ENCODE results near the gene HNRNPA2B1.

HNRNPA2B1 gene

GRCh38 chr7:26200444-26201246, at the start of gene HNRNPA2B1:
Gene HNRNPA2B1 (minus strand): TSS chr7:26200746. CDS start chr7:26200577, 169 bp downstream.
- DNase-seq = peak; percentile 99

DNA sequence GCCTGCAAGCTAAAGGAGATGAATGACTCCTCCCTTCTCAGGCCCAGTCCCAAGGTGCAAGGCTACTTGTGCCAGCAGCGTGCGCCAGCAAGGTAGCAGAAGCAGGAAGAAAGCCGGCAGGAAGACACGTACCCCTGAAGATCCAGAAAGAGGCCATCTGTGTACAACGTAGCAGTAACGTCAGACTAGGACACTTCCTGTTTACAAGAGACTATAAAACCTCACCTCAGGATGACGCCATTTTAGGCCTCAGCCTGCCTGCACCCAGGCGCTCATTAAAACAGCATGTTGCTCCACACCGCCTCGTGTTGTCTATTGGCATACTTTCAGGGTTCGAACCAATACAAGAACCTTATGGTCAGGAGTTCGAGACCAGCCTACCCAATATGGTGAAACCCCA, 49.7 kb upstream of the HNRNPA2B1 start:
- no peak for DNase-seq

GRCh38 chr7:26245150-26245549, 44.6 kb upstream of the HNRNPA2B1 start:
- DNase-seq = no peak

GRCh38 chr7:26238032-26238431, 37.5 kb upstream of the HNRNPA2B1 start:
- no peak for DNase-seq

- DNase-seq = no peak
These were observed 36.7 kb upstream of the HNRNPA2B1 start for GRCh38 chr7:26237035-26237807.

DNA sequence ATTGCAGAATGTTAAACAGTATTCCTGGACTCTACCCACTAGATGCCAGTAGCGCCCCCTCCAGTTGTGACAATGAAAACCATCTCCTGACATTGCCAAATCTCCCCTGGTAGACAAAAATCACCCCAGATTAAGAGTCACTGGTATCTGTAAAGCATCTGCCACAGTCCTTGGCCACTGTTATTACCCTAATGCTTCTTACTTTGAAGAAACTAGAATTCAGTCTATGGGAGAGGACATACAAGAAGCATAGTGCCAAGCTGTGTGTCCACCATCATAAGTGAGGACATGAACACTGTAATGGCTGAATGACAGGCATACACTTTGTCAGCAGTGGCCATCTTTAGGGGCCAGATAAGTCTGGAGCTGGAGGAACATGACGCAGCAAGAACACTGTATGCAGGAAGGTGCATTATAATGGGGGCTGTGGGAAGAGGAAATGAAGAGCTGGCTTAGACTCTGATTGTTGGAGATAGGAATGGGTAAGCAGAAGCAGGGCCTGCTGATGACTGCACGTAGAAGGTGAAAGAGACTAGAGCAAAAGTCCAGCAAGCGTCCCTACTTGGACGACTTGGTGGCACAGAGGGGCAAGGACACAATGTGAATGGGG, 33.5 kb upstream of the HNRNPA2B1 start:
- DNase-seq = no peak

GRCh38 chr7:26227987-26228386, 27.4 kb upstream of the HNRNPA2B1 start:
- DNase-seq = no peak

DNA sequence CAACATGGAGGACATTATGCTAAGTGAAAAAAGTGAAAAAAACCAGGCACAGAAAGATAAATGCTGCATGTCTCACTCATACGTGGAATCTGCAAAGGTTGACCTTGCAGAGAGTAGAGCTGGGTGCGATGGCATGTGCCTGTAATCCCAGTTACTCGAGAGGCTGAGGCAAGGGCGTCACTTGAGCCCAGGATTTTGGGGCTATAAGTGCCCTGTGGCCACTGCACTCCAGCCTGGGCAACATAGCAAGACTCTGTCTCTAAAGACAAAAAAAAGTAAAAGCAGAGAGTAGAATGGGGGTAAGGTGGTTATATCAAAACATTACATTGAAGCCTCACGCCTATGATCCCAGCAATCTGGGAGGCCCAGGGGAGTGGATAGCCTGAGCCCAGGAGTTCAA, 23.8 kb upstream of the HNRNPA2B1 start:
- DNase-seq = no peak

DNA sequence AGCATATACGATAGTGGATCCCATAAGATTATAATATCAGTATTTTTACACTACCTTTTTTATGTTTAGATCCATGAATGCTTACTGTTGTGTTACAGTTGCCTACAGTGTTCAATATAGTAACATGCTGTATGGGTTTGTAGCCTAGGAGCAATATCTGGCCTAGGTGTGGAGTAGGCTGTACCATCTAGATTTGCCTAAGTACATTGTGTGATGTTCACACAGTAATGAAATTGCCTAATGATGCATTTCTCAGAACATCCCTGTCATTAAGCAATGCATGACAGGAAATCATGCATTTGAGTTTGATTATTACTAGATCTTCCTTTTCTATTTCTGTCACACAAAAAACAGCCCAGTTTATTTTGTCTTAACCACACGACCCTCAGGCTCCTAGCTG, 15.5 kb upstream of the HNRNPA2B1 start:
- no peak for DNase-seq

- no peak for DNase-seq
These were observed 13.4 kb upstream of the HNRNPA2B1 start for GRCh38 chr7:26213807-26214515.

GRCh38 chr7:26212921-26213718, 12.6 kb upstream of the HNRNPA2B1 start:
- DNase-seq = no peak

DNA sequence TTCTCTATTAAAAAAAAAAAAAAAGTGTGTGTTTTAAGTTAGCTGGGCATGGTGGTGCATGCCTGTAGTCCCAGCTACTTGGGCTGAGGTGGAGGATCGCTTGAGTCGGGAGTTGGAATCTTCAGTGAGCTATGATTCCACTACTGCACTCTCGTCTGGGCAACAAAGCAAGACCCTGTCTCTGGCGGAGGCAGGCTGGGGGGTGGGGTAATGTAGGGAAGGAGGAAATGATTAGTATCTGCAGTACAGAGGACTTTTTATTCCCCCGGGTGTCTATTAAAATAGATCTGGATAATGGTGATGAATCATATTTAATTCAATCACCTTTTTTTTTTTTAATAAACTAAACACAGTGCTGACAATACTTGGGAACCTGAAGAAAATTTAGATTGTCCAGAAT, 7.5 kb upstream of the HNRNPA2B1 start:
- DNase-seq = no peak

DNA sequence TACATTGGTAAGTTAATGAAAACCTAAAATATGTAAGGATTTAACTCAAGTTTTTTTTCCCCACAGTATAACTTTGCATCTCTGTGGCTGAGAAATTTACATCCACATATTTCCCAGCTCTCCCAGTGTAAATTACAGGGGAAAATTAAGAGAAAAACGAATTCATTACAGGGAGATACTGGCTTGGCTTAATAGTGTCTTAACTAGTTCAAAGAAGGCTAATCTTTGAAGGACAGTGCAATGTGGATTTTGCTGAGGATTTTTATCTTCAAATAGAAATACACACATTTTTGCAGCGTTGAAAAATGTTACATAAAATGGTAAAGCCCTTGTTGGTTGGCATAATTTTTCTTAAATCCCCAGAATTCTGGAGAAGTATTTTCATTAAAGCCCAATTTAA, 2.5 kb upstream of the HNRNPA2B1 start:
- no peak for DNase-seq

GRCh38 chr7:26202019-26202990, 1.8 kb upstream of the HNRNPA2B1 start:
- DNase-seq = no peak

GRCh38 chr7:26201247-26202018, 887 bp upstream of the HNRNPA2B1 start, which contains the start of gene CBX3:
Gene CBX3 (plus strand): TSS chr7:26201745. CDS start chr7:26202999, 1,254 bp downstream.
- peak; percentile 93 for DNase-seq

- peak; percentile 50 for DNase-seq
These were observed 505 bp downstream of the HNRNPA2B1 start for GRCh38 chr7:26200038-26200443.

DNA sequence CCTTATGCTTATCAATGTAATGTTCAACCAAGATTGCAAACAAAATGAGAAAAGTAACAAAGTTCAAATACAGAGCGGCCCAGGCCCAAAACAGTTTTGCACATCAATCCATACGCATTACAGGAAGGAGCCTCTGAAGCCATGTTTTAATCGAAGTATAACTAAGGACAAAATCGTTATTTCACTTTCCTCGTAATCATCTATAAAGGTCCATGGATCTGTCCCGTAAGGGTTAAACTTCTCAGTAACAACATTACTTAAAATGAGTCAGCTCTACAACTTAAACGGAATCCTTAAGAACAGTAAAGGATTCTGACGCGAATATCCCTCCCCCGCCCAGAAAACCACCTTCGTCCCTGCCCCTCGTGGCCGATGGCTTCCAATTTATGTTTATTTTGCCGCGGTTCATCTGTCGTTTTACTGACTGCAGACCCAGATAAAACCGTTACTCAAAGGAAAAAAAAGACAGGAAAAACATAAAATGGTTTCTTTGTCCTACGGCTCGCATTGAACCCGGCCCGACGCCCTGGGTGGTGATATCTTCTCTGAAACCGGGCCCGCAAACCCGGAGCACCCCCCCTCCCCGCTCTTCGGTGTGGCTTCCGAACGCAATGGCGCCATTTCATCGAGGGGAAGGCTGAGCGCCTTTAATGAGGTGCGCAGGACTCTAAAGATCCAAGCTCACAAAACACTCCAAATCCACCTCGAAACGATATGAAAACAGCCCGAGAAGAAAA, 1.1 kb downstream of the HNRNPA2B1 start:
- DNase-seq = no peak

DNA sequence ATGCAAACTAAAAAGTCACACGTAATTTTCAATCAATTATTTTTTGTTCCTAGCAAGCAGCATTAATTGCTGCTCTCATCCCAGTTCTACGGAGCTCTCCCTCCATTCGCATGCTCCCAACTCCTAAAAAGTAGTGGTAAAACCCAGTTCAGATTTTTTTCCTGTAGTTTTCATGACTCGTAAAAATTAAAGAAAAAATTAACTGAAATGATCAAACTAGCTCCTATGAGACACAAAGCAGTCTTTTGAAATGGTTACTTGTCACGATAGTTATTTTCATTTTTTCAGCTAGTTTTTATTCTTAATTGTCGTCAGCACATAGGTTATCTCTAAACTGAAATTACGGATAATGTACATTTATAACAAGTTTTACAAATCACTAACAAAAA, 1.8 kb downstream of the HNRNPA2B1 start:
- no peak for DNase-seq

- DNase-seq = peak; percentile 56
These were observed 2.3 kb downstream of the HNRNPA2B1 start for GRCh38 chr7:26198133-26198780.
